CD4-positive, alpha-beta memory T cell (primary cell): ENCODE results near the gene SLC47A2. TPM values are rescaled to one million over a fixed set of nuclear protein-coding genes. Genes with fewer than 3 reads are reported as not detected.

ENCODE experiments used
- CTCF ChIA-PET: fragments of 350-600 bp; sonication (Branson Sonifier 250); formaldehyde crosslinking; loops from one replicate; lab custom pipeline; 2021; ENCODE audit warnings: inconsistent platforms; ENCODE audit not compliant: partially characterized antibody; lab: Charles Lee
- POLR2A ChIA-PET: fragments of 350-600 bp; sonication (Branson Sonifier 250); formaldehyde crosslinking; loops from one replicate; lab custom pipeline; 2021; ENCODE audit not compliant: partially characterized antibody; lab: Charles Lee
- DNase-seq, 5 donors: peaks; one replicate each; pipeline versions ENCODE4 v3.0.0 to v3.0.0-alpha.2; 2020 to 2022; ENCODE audit warnings: mixed read lengths in 1 of 5
- H3K27ac ChIP-seq: one replicate; pipeline ENCODE4 v1.7.0; 2013; ENCODE audit warnings: low read depth, low read length
- H3K27me3 ChIP-seq: 2 replicates; pipeline ENCODE4 v1.7.0; 2013; ENCODE audit warnings: mild to moderate bottlenecking, low read length, moderate library complexity; ENCODE audit not compliant: insufficient read depth
- H3K36me3 ChIP-seq: 2 replicates; pipeline ENCODE4 v1.7.0; 2013; ENCODE audit warnings: mild to moderate bottlenecking, low read length, moderate library complexity; ENCODE audit not compliant: insufficient read depth
- H3K4me1 ChIP-seq: 2 replicates; pipeline ENCODE4 v1.7.0; 2013; ENCODE audit warnings: mild to moderate bottlenecking, low read length, moderate library complexity; ENCODE audit not compliant: insufficient read depth
- H3K4me3 ChIP-seq, 2 donors: one replicate each; pipeline ENCODE4 v1.7.0; 2013; ENCODE audit warnings: low read length in 2 of 2, mild to moderate bottlenecking in 1 of 2
- H3K9me3 ChIP-seq, 2 donors: one replicate each; pipeline ENCODE4 v1.7.0; 2013; ENCODE audit warnings: low read length in 2 of 2, control low read depth in 1 of 2; ENCODE audit not compliant: control insufficient read depth in 1 of 2
- H3K27ac Mint-ChIP-seq, 7 donors: one replicate each; pipeline ENCODE4 v1.8.0; 2020 to 2021; ENCODE audit warnings: mixed read lengths in 7 of 7, mild to moderate bottlenecking in 6 of 7, inconsistent platforms in 3 of 7, moderate library complexity in 3 of 7
- H3K27me3 Mint-ChIP-seq, 2 donors: one replicate each; pipeline ENCODE4 v1.8.0; 2020 to 2021; ENCODE audit warnings: mixed read lengths in 2 of 2
- H3K36me3 Mint-ChIP-seq, 2 donors: one replicate each; pipeline ENCODE4 v1.8.0; 2020 to 2021; ENCODE audit warnings: mixed read lengths in 2 of 2, inconsistent platforms in 1 of 2, mild to moderate bottlenecking in 1 of 2
- H3K4me1 Mint-ChIP-seq, 4 donors: one replicate each; pipeline ENCODE4 v1.8.0; 2020 to 2021; ENCODE audit warnings: mixed read lengths in 4 of 4, mild to moderate bottlenecking in 1 of 4
- H3K4me3 Mint-ChIP-seq, 8 donors: one replicate each; pipeline ENCODE4 v1.8.0; 2020 to 2021; ENCODE audit warnings: mixed read lengths in 8 of 8, mild to moderate bottlenecking in 7 of 8, moderate library complexity in 6 of 8, inconsistent platforms in 3 of 8
- H3K9me3 Mint-ChIP-seq, 8 donors: one replicate each; pipeline ENCODE4 v1.8.0; 2020 to 2021; ENCODE audit warnings: mixed read lengths in 8 of 8, mild to moderate bottlenecking in 5 of 8, inconsistent platforms in 3 of 8, moderate library complexity in 1 of 8
- intact Hi-C: fragments of 100-400 bp; cut with micrococcal nuclease; formaldehyde crosslinking; loops from one replicate; pipeline ENCODE4 v1.15.1; 2023
- polyA plus RNA-seq, 2 donors: library from polyadenylated mRNA; unstranded; fragments of 300-500 nt; fragmentation: Illumina TruSeq; gene quantifications; one replicate each; pipeline ENCODE4 v1.2.3, GENCODE V29; 2021
- total RNA-seq, 2 experiments: library from RNA; stranded (reverse); gene quantifications; one replicate each; pipeline ENCODE4 v1.2.3, GENCODE V29; 2021

SLC47A2 gene
- total and polyA plus RNA-seq, 4 experiments from 2014 or later = not detected

DNA sequence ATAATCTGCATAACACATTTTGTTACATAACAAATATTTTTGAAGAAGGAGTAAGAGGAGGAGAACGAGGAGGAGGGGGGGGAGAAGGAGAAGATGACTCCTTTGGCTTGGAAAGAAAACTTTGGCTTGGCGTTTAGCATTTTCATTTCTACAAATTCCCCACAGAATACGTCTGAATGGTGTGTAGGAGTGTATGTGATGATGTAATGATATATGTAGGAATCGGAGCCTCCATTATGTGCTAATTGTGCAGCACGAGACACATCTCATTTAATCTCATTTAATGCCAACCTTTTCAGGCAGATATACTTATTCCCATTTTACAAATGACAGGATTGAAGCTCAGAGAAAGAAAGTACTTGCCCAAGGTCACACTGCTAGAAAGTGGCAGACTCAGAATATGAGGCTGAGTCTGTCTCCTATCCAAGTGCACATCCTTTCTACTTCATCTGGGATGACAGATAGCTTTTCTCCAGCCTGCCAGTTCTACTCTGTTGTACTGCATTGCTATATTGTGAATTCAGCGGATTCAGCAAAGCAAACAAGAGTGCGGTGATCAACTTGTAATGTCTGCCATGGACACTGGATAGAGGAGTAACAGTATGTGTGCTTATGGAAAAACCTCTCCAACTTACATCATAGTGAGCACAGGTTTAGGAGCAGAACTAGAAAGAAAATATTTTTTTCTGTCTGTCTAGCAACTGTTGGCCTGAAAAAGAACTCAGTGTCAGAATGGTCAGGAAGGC lies 10.4 kb upstream of the SLC47A2 start:
- CTCF ChIA-PET = interaction anchor here (1.0 to 1.5 kb wide), 3 partner anchors 17 to 213 kb away, joined by 3 to 4 read pairs (median 4); no protein-coding TSS in a partner anchor
- Histone ChIP-seq H3K9me3 (no peaks in the 10 kb centered on the region), H3K4me1 (peaks cover 21% of the 10 kb centered on the region), H3K27me3 (no peaks in the 10 kb centered on the region), H3K4me3 (no peak overlapping the region), H3K27ac (no peak overlapping the region), H3K36me3 (no peaks in the 10 kb centered on the region)
- Mint-ChIP-seq H3K9me3 (peaks cover 0 to 3% (median 0%) of the 10 kb centered on the region in 8 donors), H3K27me3 (no peaks in the 10 kb centered on the region), H3K4me1 (peaks cover 16 to 41% (median 23%) of the 10 kb centered on the region in 4 donors), H3K4me3 (no peak overlapping the region), H3K36me3 (no peaks in the 10 kb centered on the region), H3K27ac (peak overlapping the region in 6 of 7 donors; percentile 1 to 57 (median 32))
- intact Hi-C loops = no loop called here
- POLR2A ChIA-PET = interaction anchor here (2.4 kb wide), 1 partner anchor 78 kb away, joined by 11 read pairs; the partner anchor contains the start of gene ALDH3A2
- DNase-seq = no peak

GRCh38 chr17:19725486-19725885 lies 9.1 kb upstream of the SLC47A2 start:
- POLR2A ChIA-PET = interaction anchor here (1.4 kb wide), 1 partner anchor 77 kb away, joined by 4 read pairs; the partner anchor contains the start of gene ALDH3A2

GRCh38 chr17:19724501-19725420 lies 8.4 kb upstream of the SLC47A2 start:
- peaks cover 16 to 41% (median 23%) of the 10 kb centered on the region in 4 donors for H3K4me1 Mint-ChIP-seq
- no peaks in the 10 kb centered on the region for H3K27me3 ChIP-seq
- peak overlapping the region; percentile 75 to 86 (median 80) for H3K4me3 Mint-ChIP-seq
- ChIA-PET POLR2A (interaction anchor here (1.4 kb wide), 1 partner anchor 76 kb away, joined by 4 read pairs; the partner anchor contains the start of gene ALDH3A2), CTCF (interaction anchor here (1.6 kb wide), 1 partner anchor 38 kb away, joined by 7 read pairs; no protein-coding TSS in a partner anchor)
- no peaks in the 10 kb centered on the region for H3K36me3 Mint-ChIP-seq
- H3K4me3 ChIP-seq = peak overlapping the region in 1 of 2 donors; percentile 9
- intact Hi-C loops = no loop called here
- peak in 4 of 5 donors; percentile 29 to 40 (median 38) for DNase-seq
- H3K27ac Mint-ChIP-seq = peak overlapping the region; percentile 42 to 91 (median 79)
- H3K36me3 ChIP-seq = no peaks in the 10 kb centered on the region
- no peak overlapping the region for H3K27ac ChIP-seq
- no peaks in the 10 kb centered on the region for H3K9me3 ChIP-seq
- H3K27me3 Mint-ChIP-seq = no peaks in the 10 kb centered on the region
- peaks cover 0 to 3% (median 0%) of the 10 kb centered on the region in 8 donors for H3K9me3 Mint-ChIP-seq
- H3K4me1 ChIP-seq = peaks cover 21% of the 10 kb centered on the region

More at GRCh38 chr17:19725486-19725885, 9.1 kb upstream of the SLC47A2 start:
- Histone ChIP-seq H3K36me3 (no peaks in the 10 kb centered on the region), H3K9me3 (no peaks in the 10 kb centered on the region), H3K4me1 (peaks cover 21% of the 10 kb centered on the region), H3K27me3 (no peaks in the 10 kb centered on the region), H3K27ac (no peak overlapping the region), H3K4me3 (no peak overlapping the region)
- H3K9me3 Mint-ChIP-seq = peaks cover 0 to 3% (median 0%) of the 10 kb centered on the region in 8 donors
- H3K36me3 Mint-ChIP-seq = no peaks in the 10 kb centered on the region
- H3K27me3 Mint-ChIP-seq = no peaks in the 10 kb centered on the region
- H3K4me1 Mint-ChIP-seq = peaks cover 16 to 41% (median 23%) of the 10 kb centered on the region in 4 donors
- CTCF ChIA-PET = no interaction called here
- intact Hi-C loops = no loop called here
- DNase-seq = no peak
- H3K4me3 Mint-ChIP-seq = peak overlapping the region; percentile 0 to 86 (median 78)
- H3K27ac Mint-ChIP-seq = peak overlapping the region; percentile 20 to 91 (median 79)

- H3K36me3 Mint-ChIP-seq = no peaks in the 10 kb centered on the region
- H3K4me3 ChIP-seq = peak overlapping the region in 1 of 2 donors; percentile 9
- peaks cover 0 to 3% (median 0%) of the 10 kb centered on the region in 8 donors for H3K9me3 Mint-ChIP-seq
- peak overlapping the region in 7 of 8 donors; percentile 59 to 81 (median 68) for H3K4me3 Mint-ChIP-seq
- no peak for DNase-seq
- H3K9me3 ChIP-seq = no peaks in the 10 kb centered on the region
- no peaks in the 10 kb centered on the region for H3K27me3 ChIP-seq
- no peak overlapping the region for H3K27ac ChIP-seq
- H3K36me3 ChIP-seq = no peaks in the 10 kb centered on the region
- intact Hi-C loops = no loop called here
- no peaks in the 10 kb centered on the region for H3K27me3 Mint-ChIP-seq
- peaks cover 16 to 41% (median 23%) of the 10 kb centered on the region in 4 donors for H3K4me1 Mint-ChIP-seq
- H3K27ac Mint-ChIP-seq = peak overlapping the region in 6 of 7 donors; percentile 42 to 82 (median 67)
- ChIA-PET CTCF (interaction anchor here (0.9 to 2.2 kb wide), 4 partner anchors 11 to 209 kb away, joined by 3 to 7 read pairs (median 5); no protein-coding TSS in a partner anchor), POLR2A (no interaction called here)
- peaks cover 21% of the 10 kb centered on the region for H3K4me1 ChIP-seq
These were observed 7.6 kb upstream of the SLC47A2 start for GRCh38 chr17:19723964-19724363.

DNA sequence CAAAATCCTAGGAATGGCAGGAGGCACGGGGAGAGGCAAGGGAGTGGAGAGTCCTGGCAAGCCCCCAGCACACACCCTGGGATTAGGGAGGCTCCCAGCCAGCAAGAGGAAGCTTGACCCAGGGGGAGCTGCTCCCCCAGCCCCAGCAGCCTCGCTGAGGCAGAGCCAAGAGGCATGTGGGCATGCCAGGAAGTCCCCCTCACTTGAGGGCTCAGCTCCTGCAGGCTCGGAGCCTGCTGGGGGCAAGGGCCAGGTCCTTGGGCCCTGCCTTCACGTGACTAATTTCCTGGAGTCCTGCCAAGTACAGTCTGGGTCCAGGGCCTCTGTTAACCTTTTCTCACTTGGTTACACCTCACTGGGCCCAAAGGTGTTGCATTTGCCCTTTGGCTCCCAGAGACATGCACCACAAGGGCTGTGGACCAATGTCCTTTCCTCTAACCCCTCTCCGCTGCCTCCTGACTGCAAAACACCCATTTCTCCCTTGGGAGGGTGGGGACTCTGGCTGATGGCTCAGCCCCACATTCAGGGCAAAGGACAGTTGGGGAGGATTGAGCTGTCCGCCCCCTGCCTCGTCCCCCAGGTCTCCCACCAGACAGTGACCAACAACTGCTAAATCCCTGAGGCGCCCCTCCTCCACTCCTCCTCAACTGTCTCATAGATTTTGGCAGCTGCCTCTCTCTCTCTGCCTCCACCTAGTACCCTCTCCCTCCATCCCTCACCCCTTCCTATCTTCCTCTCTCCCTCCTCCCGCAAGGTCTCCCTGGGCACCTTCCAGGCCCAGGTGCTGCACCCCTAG lies 4.4 kb upstream of the SLC47A2 start:
- Mint-ChIP-seq H3K4me1 (peaks cover 14 to 25% (median 18%) of the 10 kb centered on the region in 4 donors), H3K27ac (peak overlapping the region in 1 of 7 donors; percentile 7), H3K27me3 (no peaks in the 10 kb centered on the region), H3K9me3 (peaks cover 0 to 3% (median 0%) of the 10 kb centered on the region in 8 donors), H3K4me3 (no peak overlapping the region), H3K36me3 (no peaks in the 10 kb centered on the region)
- Histone ChIP-seq H3K4me1 (peaks cover 21% of the 10 kb centered on the region), H3K36me3 (no peaks in the 10 kb centered on the region), H3K4me3 (no peak overlapping the region), H3K27me3 (no peaks in the 10 kb centered on the region), H3K9me3 (no peaks in the 10 kb centered on the region), H3K27ac (no peak overlapping the region)
- intact Hi-C loops = no loop called here
- POLR2A ChIA-PET = interaction anchor here (2.1 kb wide), 1 partner anchor 73 kb away, joined by 4 read pairs; the partner anchor contains the start of gene ALDH3A2
- CTCF ChIA-PET = interaction anchor here (0.8 to 1.0 kb wide), 2 partner anchors 42 to 153 kb away, joined by 3 read pairs; no protein-coding TSS in a partner anchor
- DNase-seq = no peak

DNA sequence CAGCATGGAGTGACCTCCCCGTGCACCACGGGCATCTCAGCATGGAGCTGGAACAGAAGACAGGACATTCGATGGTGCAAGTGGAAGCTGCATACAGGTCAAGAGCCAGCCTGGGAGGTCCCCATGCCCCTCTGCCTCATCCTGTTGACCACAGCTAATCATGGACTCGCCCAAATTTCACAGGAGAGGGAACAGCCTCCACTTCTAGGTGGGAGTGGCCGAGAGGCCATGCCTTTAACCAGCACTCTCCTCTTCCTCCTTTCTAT lies 3.8 kb upstream of the SLC47A2 start:
- no peak for DNase-seq

More for the DNA sequence above, 3.8 kb upstream of the SLC47A2 start:
- Histone ChIP-seq H3K4me3 (no peak overlapping the region), H3K27ac (no peak overlapping the region), H3K36me3 (no peaks in the 10 kb centered on the region), H3K4me1 (peaks cover 15% of the 10 kb centered on the region), H3K27me3 (no peaks in the 10 kb centered on the region), H3K9me3 (no peaks in the 10 kb centered on the region)
- peaks cover 7 to 18% (median 12%) of the 10 kb centered on the region in 4 donors for H3K4me1 Mint-ChIP-seq
- H3K9me3 Mint-ChIP-seq = peaks cover 0 to 3% (median 0%) of the 10 kb centered on the region in 8 donors
- intact Hi-C loops = no loop called here
- H3K27me3 Mint-ChIP-seq = no peaks in the 10 kb centered on the region
- POLR2A ChIA-PET = no interaction called here
- H3K36me3 Mint-ChIP-seq = no peaks in the 10 kb centered on the region
- H3K27ac Mint-ChIP-seq = peak overlapping the region in 4 of 7 donors; percentile 1 to 83 (median 65)
- CTCF ChIA-PET = no interaction called here
- no peak overlapping the region for H3K4me3 Mint-ChIP-seq
